Fibroblast of peridontal ligament (primary cell): ENCODE data around the gene NRCAM.
"Not testable (repeated sequence)": the region's sequence is repeated elsewhere in the genome, so short reads cannot be mapped to it uniquely, and the experiment has no call there.

Source experiments
- DNase-seq: peaks from one replicate; pipeline ENCODE4 v3.0.0-alpha.2; 2010; ENCODE audit errors: extremely low read depth

Gene NRCAM

GRCh38 chr7:108455998-108456677 is at the start of gene NRCAM:
Gene NRCAM, minus strand, starts transcription at chr7:108456436. Its CDS starts 216,372 bp downstream, at chr7:108240064.
- DNase-seq: no peak

GRCh38 chr7:108504576-108504975 is 48.3 kb upstream of the NRCAM start:
- not testable (repeated sequence) for DNase-seq

GRCh38 chr7:108503112-108504026 is 47.1 kb upstream of the NRCAM start:
- DNase-seq: peak; percentile 90

GRCh38 chr7:108499566-108499965 is 43.3 kb upstream of the NRCAM start:
- DNase-seq: no peak

- DNase-seq: no peak
Measured at GRCh38 chr7:108498481-108498880, 42.2 kb upstream of the NRCAM start.

GRCh38 chr7:108497082-108497725 is 41.0 kb upstream of the NRCAM start:
- DNase-seq: peak; percentile 69

GRCh38 chr7:108492742-108493141 is 36.5 kb upstream of the NRCAM start:
- DNase-seq: no peak

- no peak for DNase-seq
Measured at GRCh38 chr7:108488768-108489538, 32.7 kb upstream of the NRCAM start.

GRCh38 chr7:108487646-108488045 is 31.4 kb upstream of the NRCAM start:
- DNase-seq: no peak

GRCh38 chr7:108486291-108486966 is 30.2 kb upstream of the NRCAM start:
- peak; percentile 42 for DNase-seq

- DNase-seq: no peak
Measured at GRCh38 chr7:108484137-108484536, 27.9 kb upstream of the NRCAM start.

- DNase-seq: no peak
Measured at GRCh38 chr7:108480311-108480710, 24.1 kb upstream of the NRCAM start.

GRCh38 chr7:108479751-108480150 is 23.5 kb upstream of the NRCAM start:
- no peak for DNase-seq

GRCh38 chr7:108479118-108479517 is 22.9 kb upstream of the NRCAM start:
- DNase-seq: no peak

GRCh38 chr7:108468246-108468645 is 12.0 kb upstream of the NRCAM start:
- DNase-seq: no peak

- no peak for DNase-seq
Measured at GRCh38 chr7:108467391-108467790, 11.2 kb upstream of the NRCAM start.

GRCh38 chr7:108466322-108466721 is 10.1 kb upstream of the NRCAM start:
- not testable (repeated sequence) for DNase-seq

GRCh38 chr7:108464743-108465142 is 8.5 kb upstream of the NRCAM start:
- no peak for DNase-seq

- DNase-seq: no peak
Measured at GRCh38 chr7:108463613-108464012, 7.4 kb upstream of the NRCAM start.

- peak; percentile 42 for DNase-seq
Measured at GRCh38 chr7:108461840-108462239, 5.6 kb upstream of the NRCAM start.

GRCh38 chr7:108460964-108461363 is 4.7 kb upstream of the NRCAM start:
- DNase-seq: no peak
